Small intestine (tissue), 7 donors: ENCODE data around the gene SLC12A3. TPM values are rescaled to one million over a fixed set of nuclear protein-coding genes. Genes with fewer than 3 reads are reported as not detected.

ENCODE experiments used
- DNase-seq, 2 donors: peaks; one replicate each; pipeline versions ENCODE4 v3.0.0 to v3.0.0-alpha.2; 2013
- FAIRE-seq: peaks from 2 replicates; lab custom pipeline; 2012; peaks lifted over from hg19 to GRCh38; lab: Jason Lieb, UNC
- H3K27ac ChIP-seq, 3 donors: one replicate each; pipeline ENCODE4 v1.5.1; 2013; ENCODE audit warnings: low read length in 2 of 3, mild to moderate bottlenecking in 2 of 3, control low read depth in 1 of 3, inconsistent platforms in 1 of 3, low read depth in 1 of 3, moderate library complexity in 1 of 3
- H3K27me3 ChIP-seq, 3 donors: one replicate each; pipeline ENCODE4 v1.6.1; 2013; ENCODE audit warnings: low read length in 3 of 3, inconsistent platforms in 1 of 3; ENCODE audit not compliant: control insufficient read depth in 3 of 3, insufficient read depth in 3 of 3
- H3K36me3 ChIP-seq, 3 donors: one replicate each; pipeline ENCODE4 v1.6.1; 2013; ENCODE audit warnings: low read length in 3 of 3, inconsistent platforms in 1 of 3, low read depth in 1 of 3, mild to moderate bottlenecking in 1 of 3, moderate library complexity in 1 of 3; ENCODE audit not compliant: control insufficient read depth in 3 of 3, insufficient read depth in 2 of 3
- H3K4me1 ChIP-seq, 3 donors: one replicate each; pipeline ENCODE4 v1.6.1; 2013; ENCODE audit warnings: low read length in 2 of 3, inconsistent platforms in 1 of 3, low read depth in 1 of 3, mild to moderate bottlenecking in 1 of 3, moderate library complexity in 1 of 3; ENCODE audit not compliant: control insufficient read depth in 3 of 3, insufficient read depth in 2 of 3
- H3K4me3 ChIP-seq, 3 donors: one replicate each; pipeline ENCODE4 v1.5.1; 2013; ENCODE audit warnings: low read length in 3 of 3, control low read depth in 1 of 3, inconsistent platforms in 1 of 3, low read depth in 1 of 3, mild to moderate bottlenecking in 1 of 3, moderate library complexity in 1 of 3
- H3K9me3 ChIP-seq, 2 donors: one replicate each; pipeline ENCODE4 v1.6.1; 2013; ENCODE audit warnings: low read depth in 1 of 2, low read length in 1 of 2; ENCODE audit not compliant: control insufficient read depth in 2 of 2, insufficient read depth in 1 of 2
- WGBS, 3 donors: extraction: QIAGEN DNeasy Blood & Tissue Kit; methylation state at CpG; one replicate each; pipeline ENCODE4 v1.1.7; 2013; 5-methylcytosine and 5-hydroxymethylcytosine counted together
- polyA plus RNA-seq, 4 donors: library from polyadenylated mRNA; stranded (reverse) in 3 of 4; unstranded in 1 of 4; fragments of 200-250 nt in 3 of 4; fragments of 120-200 nt in 1 of 4; gene quantifications; one replicate each; pipeline versions ENCODE4 v1.2.1 to v1.2.3, GENCODE V29; 2013
- donor health status: healthy with polysubstance abuse.
- donor health status: control.
- donor health status: control.
- donor health status: Bipolar disorder and iron deficiency.
- donor health status: healthy.

SLC12A3 gene
- polyA plus RNA-seq, 4 donors: 0.04 TPM; not detected in 2

DNA sequence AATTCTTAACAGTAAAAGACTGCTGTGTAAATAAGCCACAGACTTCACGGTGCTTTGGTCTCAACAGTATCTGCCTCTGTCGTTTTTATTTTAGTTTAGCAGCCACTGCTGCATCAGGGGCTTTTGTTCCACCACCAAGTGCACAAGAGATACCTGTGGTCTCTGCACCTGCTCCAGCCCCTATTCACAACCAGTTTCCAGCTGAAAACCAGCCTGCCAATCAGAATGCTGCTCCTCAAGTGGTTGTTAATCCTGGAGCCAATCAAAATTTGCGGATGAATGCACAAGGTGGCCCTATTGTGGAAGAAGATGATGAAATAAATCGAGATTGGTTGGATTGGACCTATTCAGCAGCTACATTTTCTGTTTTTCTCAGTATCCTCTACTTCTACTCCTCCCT lies 74.8 kb downstream of the SLC12A3 start:
- Histone ChIP-seq H3K27ac (peak overlapping the region in 2 of 3 donors; percentile 3 to 27), H3K36me3 (peaks cover 33 to 56% (median 40%) of the 10 kb centered on the region in 3 donors), H3K27me3 (no peaks in the 10 kb centered on the region), H3K4me1 (no peaks in the 10 kb centered on the region), H3K4me3 (no peak overlapping the region), H3K9me3 (no peaks in the 10 kb centered on the region)
- 57 to 77% (median 70%) methylated on average over 4 of the region's 4 CpGs for WGBS, 3 donors
- DNase-seq (no peak), FAIRE-seq (no peak)

DNA sequence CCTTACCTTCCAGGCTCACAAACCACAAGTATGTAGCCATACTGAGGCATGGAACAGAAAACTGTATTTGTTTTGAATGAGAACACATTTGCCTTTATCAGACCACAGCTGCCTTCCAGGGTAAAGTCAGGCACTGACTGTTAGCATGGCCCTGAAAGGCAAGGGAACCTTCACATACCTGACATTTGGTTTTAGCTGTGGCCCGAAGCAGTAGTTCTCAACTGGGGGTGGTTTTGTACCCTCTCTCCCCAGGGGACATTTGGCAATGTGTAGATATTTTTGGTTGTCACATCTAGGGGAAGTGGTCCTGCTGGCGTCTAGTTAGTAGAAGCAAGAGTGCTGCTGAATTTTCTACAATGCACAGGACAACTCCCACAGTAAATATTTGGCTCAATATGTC lies 76.1 kb downstream of the SLC12A3 start:
- H3K27ac ChIP-seq: peak overlapping the region in 1 of 3 donors; percentile 9
- DNase-seq (no peak), FAIRE-seq (no peak)
- H3K27me3 ChIP-seq: no peaks in the 10 kb centered on the region
- WGBS, 3 donors: 66 to 94% (median 75%) methylated on average over 2 of the region's 2 CpGs
- no peaks in the 10 kb centered on the region for H3K4me1 ChIP-seq
- no peaks in the 10 kb centered on the region for H3K9me3 ChIP-seq
- peaks cover 38 to 62% (median 41%) of the 10 kb centered on the region in 3 donors for H3K36me3 ChIP-seq
- no peak overlapping the region for H3K4me3 ChIP-seq

DNA sequence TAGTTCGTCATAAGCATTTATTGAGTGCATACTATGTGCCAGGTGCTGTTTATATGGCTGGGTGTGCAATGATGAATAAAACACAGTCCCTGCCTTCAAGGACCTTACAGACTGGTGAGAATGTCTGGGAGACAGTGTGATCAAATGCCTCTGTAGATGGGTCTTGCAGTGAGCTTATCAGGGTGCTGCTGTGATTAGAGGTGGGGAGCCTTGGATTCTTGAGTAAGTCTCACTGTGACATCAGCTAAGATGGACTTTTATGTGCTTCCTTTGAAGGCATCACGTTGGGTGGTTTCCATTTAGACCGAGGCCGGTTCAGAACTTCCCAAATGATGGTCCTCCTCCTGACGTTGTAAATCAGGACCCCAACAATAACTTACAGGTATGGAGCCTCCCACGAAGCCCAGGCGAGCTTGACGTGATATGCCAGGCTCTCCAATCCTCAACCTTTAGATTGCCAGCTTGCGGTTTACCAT lies 76.9 kb downstream of the SLC12A3 start:
- H3K27ac ChIP-seq: no peak overlapping the region
- no peaks in the 10 kb centered on the region for H3K9me3 ChIP-seq
- FAIRE-seq (no peak), DNase-seq (no peak)
- H3K4me3 ChIP-seq: no peak overlapping the region
- peaks cover 36 to 65% (median 37%) of the 10 kb centered on the region in 3 donors for H3K36me3 ChIP-seq
- WGBS, 3 donors: 74 to 89% (median 78%) methylated on average over 9 of the region's 9 CpGs
- no peaks in the 10 kb centered on the region for H3K4me1 ChIP-seq
- no peaks in the 10 kb centered on the region for H3K27me3 ChIP-seq

DNA sequence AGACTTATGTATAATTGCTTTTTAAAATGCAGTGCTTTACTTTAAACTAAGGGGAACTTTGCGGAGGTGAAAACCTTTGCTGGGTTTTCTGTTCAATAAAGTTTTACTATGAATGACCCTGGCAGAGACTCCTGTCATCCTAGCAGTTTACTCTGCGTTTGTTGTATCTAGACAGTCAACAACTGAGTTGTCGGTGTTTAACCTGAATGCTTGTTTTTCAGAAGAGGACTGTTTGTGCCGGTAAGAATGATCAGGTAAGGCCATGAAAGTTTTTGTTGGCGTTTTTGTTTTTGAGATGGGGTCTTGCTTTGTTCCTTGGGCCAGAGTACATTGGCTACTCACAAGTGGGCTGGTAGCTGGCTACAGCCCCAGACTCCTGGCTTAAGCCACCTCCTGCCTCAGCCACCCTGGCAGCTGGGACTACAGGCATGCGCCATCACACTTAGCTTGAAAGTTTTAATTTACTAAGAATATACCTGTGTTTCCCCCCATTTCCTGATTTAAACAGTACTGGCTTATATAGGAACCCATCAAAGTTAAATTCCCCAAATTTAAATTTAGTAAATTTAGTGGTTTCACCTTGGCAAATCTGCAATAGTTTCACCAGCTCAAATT lies 78.9 kb downstream of the SLC12A3 start:
- WGBS, 3 donors: 75 to 94% (median 79%) methylated on average over 6 of the region's 6 CpGs
- Histone ChIP-seq H3K4me1 (no peaks in the 10 kb centered on the region), H3K4me3 (no peak overlapping the region), H3K36me3 (peaks cover 30 to 58% (median 30%) of the 10 kb centered on the region in 3 donors), H3K27ac (no peak overlapping the region), H3K27me3 (no peaks in the 10 kb centered on the region), H3K9me3 (no peaks in the 10 kb centered on the region)
- DNase-seq (no peak), FAIRE-seq (no peak)

DNA sequence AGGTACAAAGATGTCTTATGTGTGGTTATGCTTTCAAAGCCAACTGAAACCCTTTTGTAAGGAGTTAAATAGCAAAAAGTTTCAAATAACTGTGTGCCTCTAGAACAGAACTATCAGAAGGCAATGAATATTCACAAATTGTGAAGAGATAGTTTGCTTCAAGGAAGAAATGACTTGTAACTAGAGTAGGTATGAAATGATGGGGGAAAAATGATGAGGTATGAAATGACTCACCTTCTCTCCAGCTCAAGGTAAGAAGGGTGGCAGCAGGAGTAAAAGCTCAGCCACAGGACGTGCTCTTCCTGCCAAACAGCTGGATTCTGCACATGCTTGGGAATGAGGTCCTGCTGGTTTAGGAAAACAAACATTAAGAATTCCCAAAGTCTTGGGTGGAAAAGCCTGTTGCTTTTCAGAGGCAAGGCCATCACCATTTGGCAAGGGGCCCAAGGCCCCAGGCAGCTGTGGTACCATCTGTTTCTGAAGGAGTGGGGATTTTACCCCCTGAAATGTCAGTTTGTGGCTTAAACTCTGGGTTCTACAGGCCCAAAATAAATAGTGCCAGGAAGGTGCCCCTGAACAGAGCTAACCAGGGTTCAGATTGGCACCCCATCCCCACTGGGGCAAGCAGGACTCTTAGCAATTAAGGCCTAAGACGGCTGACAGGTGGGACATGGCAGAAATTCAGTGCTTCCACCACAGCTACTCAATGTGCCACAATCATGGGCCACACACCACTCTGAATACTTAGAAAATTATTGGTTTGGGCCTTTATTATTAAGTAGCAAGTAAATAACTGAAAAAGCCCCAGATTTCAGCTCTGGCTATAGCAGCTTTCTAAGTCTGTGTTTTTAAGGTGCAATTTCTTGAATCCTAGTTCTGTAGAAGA lies 80.2 kb downstream of the SLC12A3 start:
- WGBS, 3 donors: 50 to 56% (median 51%) methylated on average over 2 of the region's 2 CpGs

DNA sequence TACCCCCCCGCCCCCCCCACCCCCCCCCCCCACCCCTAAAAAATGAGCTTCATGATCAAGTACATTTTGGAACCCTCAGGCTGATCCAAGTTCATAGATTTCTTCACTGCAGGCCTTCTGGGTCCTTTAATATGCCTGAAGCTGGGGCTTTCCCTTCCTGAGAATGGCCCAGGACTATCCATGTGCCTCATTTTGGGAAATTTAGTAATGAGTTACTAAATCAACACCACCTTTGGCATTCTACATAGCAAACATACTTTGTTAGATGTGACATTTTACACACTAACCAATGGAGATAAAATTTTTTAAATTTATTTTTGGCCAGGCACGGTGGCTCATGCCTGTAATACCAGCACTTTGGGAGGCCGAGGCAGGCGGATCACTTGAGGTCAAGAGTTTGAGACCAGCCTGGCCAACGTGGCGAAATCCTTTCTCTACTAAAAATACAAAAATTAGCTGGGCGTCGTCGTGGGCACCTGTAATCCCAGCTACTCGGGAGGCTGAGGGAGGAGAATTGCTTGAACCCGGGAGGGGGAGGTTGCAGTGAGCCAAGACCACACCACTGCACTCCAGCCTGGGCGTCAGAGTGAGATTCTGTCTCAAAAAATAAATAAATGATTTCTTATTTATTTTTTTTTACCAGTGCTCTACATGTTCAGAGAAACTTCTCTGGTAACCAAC lies 81.0 kb downstream of the SLC12A3 start:
- no peak overlapping the region for H3K27ac ChIP-seq
- no peak for FAIRE-seq

More for the DNA sequence above, 80.2 kb downstream of the SLC12A3 start:
- no peak overlapping the region for H3K4me3 ChIP-seq
- no peaks in the 10 kb centered on the region for H3K4me1 ChIP-seq
- no peaks in the 10 kb centered on the region for H3K9me3 ChIP-seq
- FAIRE-seq (no peak), DNase-seq (no peak)
- no peak overlapping the region for H3K27ac ChIP-seq
- H3K27me3 ChIP-seq: no peaks in the 10 kb centered on the region
- H3K36me3 ChIP-seq: peaks cover 21 to 49% (median 24%) of the 10 kb centered on the region in 3 donors

DNA sequence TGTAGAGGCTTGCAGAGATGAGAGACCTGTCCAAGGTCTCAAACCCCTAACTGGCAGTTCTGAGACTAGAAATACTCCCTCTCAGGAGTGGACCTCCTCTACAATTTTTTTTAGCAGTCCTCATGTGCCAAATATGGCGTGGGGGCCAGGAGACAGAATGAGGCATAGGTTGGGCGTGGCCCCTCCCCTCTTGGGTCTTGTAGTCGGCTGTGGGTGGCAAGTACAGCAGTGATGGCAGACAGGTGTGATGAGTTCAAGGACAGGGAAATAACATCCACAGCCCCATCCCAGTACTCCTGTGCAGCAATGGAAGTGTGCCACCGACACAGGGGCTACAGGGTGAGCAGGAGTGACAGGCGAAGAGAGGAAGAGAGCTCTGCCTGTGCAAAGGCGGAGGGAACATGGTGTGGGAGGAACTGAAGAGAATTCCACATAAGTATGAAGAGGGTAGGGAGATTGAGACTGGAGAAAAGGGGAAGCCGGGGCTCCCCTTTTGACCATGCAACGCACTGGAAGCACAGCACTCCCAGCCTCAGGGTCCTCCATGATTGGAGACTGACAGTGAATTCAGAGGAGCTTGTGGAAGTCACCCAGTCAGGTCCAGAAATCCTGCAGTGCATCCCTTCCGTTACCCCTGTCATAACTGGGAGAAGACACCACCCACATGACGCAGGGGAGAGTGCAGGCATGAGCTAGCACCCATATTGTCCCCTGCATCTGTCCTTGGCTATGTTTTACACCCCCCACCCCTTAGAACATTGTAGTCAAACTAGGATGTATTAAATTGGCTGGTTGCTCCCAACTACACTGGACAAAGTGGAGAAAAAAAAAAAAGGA lies 82.0 kb downstream of the SLC12A3 start:
- Histone ChIP-seq H3K4me3 (no peak overlapping the region), H3K9me3 (no peaks in the 10 kb centered on the region), H3K36me3 (peaks cover 12 to 35% (median 17%) of the 10 kb centered on the region in 3 donors), H3K27ac (no peak overlapping the region), H3K4me1 (no peaks in the 10 kb centered on the region), H3K27me3 (no peaks in the 10 kb centered on the region)
- DNase-seq (no peak), FAIRE-seq (no peak)
- WGBS, 3 donors: 80 to 85% (median 81%) methylated on average over 10 of the region's 10 CpGs

More for the DNA sequence above, 81.0 kb downstream of the SLC12A3 start:
- H3K4me1 ChIP-seq: no peaks in the 10 kb centered on the region
- DNase-seq: no peak
- H3K9me3 ChIP-seq: no peaks in the 10 kb centered on the region
- 83% methylated on average over 12 of the region's 12 CpGs for WGBS, 3 donors
- H3K36me3 ChIP-seq: peaks cover 19 to 42% (median 22%) of the 10 kb centered on the region in 3 donors
- H3K27me3 ChIP-seq: no peaks in the 10 kb centered on the region
- H3K4me3 ChIP-seq: no peak overlapping the region
